Caco-2 (cell line): Measurements from ENCODE around the gene CDC42. TPM values are rescaled to one million over a fixed set of nuclear protein-coding genes. Genes with fewer than 3 reads are reported as not detected.
"Not testable (repeated sequence)": the region's sequence is repeated elsewhere in the genome, so short reads cannot be mapped to it uniquely, and the experiment has no call there.

Source experiments
- BruUV-seq: library from RNA; stranded (reverse); fragments of 400-500 nt; replicated peaks from 2 replicates; lab custom pipeline; 2021; lab: Mats Ljungman, UMichigan
- CTCF ChIA-PET: fragments of 300-600 bp; sonication (Branson Sonifier 250); formaldehyde crosslinking; loops from one replicate; lab custom pipeline; 2022; ENCODE audit warnings: antibody characterized with exemption; lab: Charles Lee
- POLR2A ChIA-PET: fragments of 300-600 bp; sonication (Branson Sonifier 250); formaldehyde crosslinking; loops from one replicate; lab custom pipeline; 2022; ENCODE audit warnings: antibody characterized with exemption; lab: Charles Lee
- DNase-seq, 2 experiments: peaks; one replicate each; pipeline versions ENCODE4 v3.0.0 to v3.0.0-alpha.2; 2020 to 2022
- H3K27me3 ChIP-seq: replicated peaks from 2 replicates; pipeline ENCODE4 v1.6.0; 2011; ENCODE audit warnings: low read length; ENCODE audit not compliant: control insufficient read depth, insufficient read depth
- H3K36me3 ChIP-seq: 2 replicates; pipeline ENCODE4 v1.5.1; 2011; ENCODE audit warnings: low read length; ENCODE audit not compliant: control insufficient read depth, insufficient read depth
- H3K4me1 ChIP-seq: fragments of 250-450 bp; sonication (Bioruptor Pico); 2 replicates; pipeline ENCODE4 v1.5.1; 2020; ENCODE audit warnings: mild to moderate bottlenecking
- H3K4me3 ChIP-seq: 2 replicates; pipeline ENCODE4 v1.5.1; 2011; ENCODE audit warnings: low read depth, mild to moderate bottlenecking, control low read depth, low read length
- H3K9me3 ChIP-seq: fragments of 250-450 bp; sonication (Bioruptor Pico); 2 replicates; pipeline ENCODE4 v1.5.1; 2020; ENCODE audit warnings: mild to moderate bottlenecking, moderate library complexity
- H3K27ac Mint-ChIP-seq: one replicate; pipeline ENCODE4 v1.8.0; 2022; ENCODE audit warnings: mixed read lengths; ENCODE audit not compliant: unreplicated experiment
- H3K27me3 Mint-ChIP-seq: one replicate; pipeline ENCODE4 v1.8.0; 2022; ENCODE audit warnings: mixed read lengths; ENCODE audit not compliant: insufficient read depth, unreplicated experiment
- H3K36me3 Mint-ChIP-seq: one replicate; pipeline ENCODE4 v1.8.0; 2022; ENCODE audit warnings: mild to moderate bottlenecking, mixed read lengths; ENCODE audit not compliant: insufficient read depth, unreplicated experiment
- H3K4me1 Mint-ChIP-seq: one replicate; pipeline ENCODE4 v1.8.0; 2022; ENCODE audit warnings: low read depth, mixed read lengths; ENCODE audit not compliant: unreplicated experiment
- H3K4me3 Mint-ChIP-seq: one replicate; pipeline ENCODE4 v1.8.0; 2022; ENCODE audit warnings: mild to moderate bottlenecking, moderate library complexity, mixed read lengths; ENCODE audit not compliant: unreplicated experiment
- H3K9me3 Mint-ChIP-seq: one replicate; pipeline ENCODE4 v1.8.0; 2022; ENCODE audit warnings: mixed read lengths; ENCODE audit not compliant: unreplicated experiment
- CTCF ChIP-seq, 2 experiments: fragments of 200-600 bp in 1 of 2; IDR thresholded peaks; 1 replicate in 1 of 2; 2 replicates in 1 of 2; pipeline versions ENCODE4 v1.5.1 to v1.8.0; 2011 to 2022; ENCODE audit warnings: antibody characterized with exemption in 1 of 2, control low read depth in 1 of 2, inconsistent platforms in 1 of 2, low read depth in 1 of 2, low read length in 1 of 2, mild to moderate bottlenecking in 1 of 2, moderate library complexity in 1 of 2; ENCODE audit not compliant: insufficient read depth in 1 of 2, severe bottlenecking in 1 of 2, unreplicated experiment in 1 of 2
- intact Hi-C: fragments of 100-400 bp; cut with micrococcal nuclease; formaldehyde crosslinking; loops from one replicate; pipeline ENCODE4 v1.10.0; 2022; ENCODE audit not compliant: unreplicated experiment
- total RNA-seq: library from RNA; stranded (reverse); gene quantifications from 2 replicates; pipeline ENCODE4 v1.2.3, GENCODE V29; 2022

The CDC42 gene
- total RNA-seq, 1 experiment from 2014 or later, result 240 TPM

GRCh38 chr1:22030473-22030872 lies 22.0 kb upstream of the CDC42 start:
- H3K4me1 Mint-ChIP-seq, result peaks cover 13% of the 10 kb centered on the region
- Histone ChIP-seq H3K4me3 (no peak overlapping the region), H3K4me1 (peaks cover 23% of the 10 kb centered on the region), H3K9me3 (no peaks in the 10 kb centered on the region), H3K27me3 (no peaks in the 10 kb centered on the region), H3K36me3 (no peaks in the 10 kb centered on the region; the same call in 1 of the 2 replicates)
- no peaks in the 10 kb centered on the region for H3K27me3 Mint-ChIP-seq
- intact Hi-C loops, result no loop called here
- no peak for TF ChIP-seq CTCF (IDR thresholded peaks at IDR 0.05; ENCODE audit: insufficient read depth in 1 of 2, low read depth in 1 of 2, low read length in 1 of 2, severe bottlenecking in 1 of 2, unreplicated experiment in 1 of 2)
- CTCF ChIA-PET, result no interaction called here
- H3K36me3 Mint-ChIP-seq, result peaks cover 7% of the 10 kb centered on the region
- no peak for DNase-seq
- POLR2A ChIA-PET, result no interaction called here
- no peak overlapping the region for H3K27ac Mint-ChIP-seq
- BruUV-seq, result no TSS peak
- H3K9me3 Mint-ChIP-seq, result no peaks in the 10 kb centered on the region
- H3K4me3 Mint-ChIP-seq, result no peak overlapping the region

DNA sequence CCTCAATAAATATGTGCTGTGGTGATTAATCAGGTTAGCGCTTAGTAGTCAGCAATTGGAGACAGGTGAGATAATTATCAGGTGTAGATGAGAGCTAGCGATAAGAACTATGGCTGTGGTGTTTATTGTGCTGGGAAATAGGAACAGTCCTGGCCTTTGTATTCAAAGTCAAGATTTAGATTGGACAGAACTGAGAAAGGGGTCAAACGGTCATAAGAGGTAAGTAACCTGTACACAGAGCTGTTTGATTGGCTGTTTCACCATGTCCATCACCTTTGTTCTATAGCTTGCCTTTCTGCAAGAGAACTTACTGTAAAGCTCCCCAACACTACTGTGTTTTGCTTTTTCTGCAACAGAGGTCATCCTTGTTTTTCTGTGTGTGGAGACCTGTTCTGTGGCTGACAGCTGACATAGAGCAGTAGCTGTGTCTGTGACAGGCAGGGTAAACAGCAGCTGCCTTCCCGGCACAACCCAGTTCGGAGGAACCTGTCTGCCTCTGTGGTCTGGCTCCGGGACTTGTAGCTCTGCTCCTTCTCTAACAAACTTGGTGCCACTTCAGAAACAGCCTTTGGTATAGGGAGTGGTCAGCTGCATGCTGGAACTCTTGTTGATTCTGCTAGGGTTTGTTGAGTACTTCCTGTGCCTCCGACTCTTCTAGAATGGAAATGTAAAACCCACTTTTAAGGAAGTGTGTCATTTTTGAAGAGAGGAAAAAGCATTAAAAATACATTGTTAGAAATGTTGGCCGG lies 21.1 kb upstream of the CDC42 start:
- BruUV-seq, result no TSS peak
- Histone ChIP-seq H3K9me3 (no peaks in the 10 kb centered on the region), H3K27me3 (no peaks in the 10 kb centered on the region), H3K4me3 (no peak overlapping the region), H3K36me3 (no peaks in the 10 kb centered on the region; the same call in 1 of the 2 replicates), H3K4me1 (peaks cover 22% of the 10 kb centered on the region)
- ChIA-PET POLR2A (interaction anchor here (0.7 kb wide), 1 partner anchor 21 kb away, joined by 3 read pairs; the partner anchor contains the start of gene CDC42), CTCF (interaction anchor here (0.8 kb wide), 1 partner anchor 22 kb away, joined by 3 read pairs; the partner anchor contains the start of gene CDC42)
- no peak overlapping the region for H3K4me3 Mint-ChIP-seq
- H3K36me3 Mint-ChIP-seq, result no peaks in the 10 kb centered on the region
- intact Hi-C loops, result no loop called here
- no peaks in the 10 kb centered on the region for H3K27me3 Mint-ChIP-seq
- peaks cover 13% of the 10 kb centered on the region for H3K4me1 Mint-ChIP-seq
- DNase-seq, result no peak
- TF ChIP-seq CTCF (IDR thresholded peaks at IDR 0.05; ENCODE audit: insufficient read depth in 1 of 2, low read depth in 1 of 2, low read length in 1 of 2, severe bottlenecking in 1 of 2, unreplicated experiment in 1 of 2), result no peak
- H3K27ac Mint-ChIP-seq, result no peak overlapping the region
- H3K9me3 Mint-ChIP-seq, result no peaks in the 10 kb centered on the region

DNA sequence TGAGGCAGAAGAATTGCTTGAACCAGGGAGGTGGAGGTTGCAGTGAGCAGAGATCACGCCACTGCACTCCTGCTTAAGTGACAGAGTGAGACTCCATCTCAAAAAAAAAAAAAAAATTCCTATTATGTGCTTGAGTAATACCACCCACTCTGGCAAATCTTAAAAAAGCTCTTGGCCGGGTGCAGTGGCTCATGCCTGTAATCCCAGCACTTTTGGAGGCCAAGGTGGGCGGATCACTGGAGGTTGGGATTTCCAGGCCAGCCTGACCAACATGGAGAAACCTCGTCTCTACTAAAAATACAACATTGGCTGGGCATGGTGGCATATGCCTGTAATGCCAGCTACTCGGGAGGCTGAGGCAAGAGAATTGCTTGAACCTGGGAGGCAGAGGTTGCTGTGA lies 17.7 kb upstream of the CDC42 start:
- H3K4me1 Mint-ChIP-seq, BruUV-seq, H3K27me3 Mint-ChIP-seq, H3K4me3 ChIP-seq, H3K36me3 ChIP-seq, H3K9me3 ChIP-seq, H3K27ac Mint-ChIP-seq, POLR2A ChIA-PET, H3K9me3 Mint-ChIP-seq, H3K4me3 Mint-ChIP-seq, intact Hi-C loops, DNase-seq, CTCF ChIA-PET, H3K27me3 ChIP-seq, H3K36me3 Mint-ChIP-seq: not testable (repeated sequence)
- H3K4me1 ChIP-seq, result peaks cover 16% of the 10 kb centered on the region
